ENCODE measurements around the gene WBP1.
"Not testable (repeated sequence)": the region's sequence is repeated elsewhere in the genome, so short reads cannot be mapped to it uniquely, and the experiment has no call there.

Gene WBP1

DNA sequence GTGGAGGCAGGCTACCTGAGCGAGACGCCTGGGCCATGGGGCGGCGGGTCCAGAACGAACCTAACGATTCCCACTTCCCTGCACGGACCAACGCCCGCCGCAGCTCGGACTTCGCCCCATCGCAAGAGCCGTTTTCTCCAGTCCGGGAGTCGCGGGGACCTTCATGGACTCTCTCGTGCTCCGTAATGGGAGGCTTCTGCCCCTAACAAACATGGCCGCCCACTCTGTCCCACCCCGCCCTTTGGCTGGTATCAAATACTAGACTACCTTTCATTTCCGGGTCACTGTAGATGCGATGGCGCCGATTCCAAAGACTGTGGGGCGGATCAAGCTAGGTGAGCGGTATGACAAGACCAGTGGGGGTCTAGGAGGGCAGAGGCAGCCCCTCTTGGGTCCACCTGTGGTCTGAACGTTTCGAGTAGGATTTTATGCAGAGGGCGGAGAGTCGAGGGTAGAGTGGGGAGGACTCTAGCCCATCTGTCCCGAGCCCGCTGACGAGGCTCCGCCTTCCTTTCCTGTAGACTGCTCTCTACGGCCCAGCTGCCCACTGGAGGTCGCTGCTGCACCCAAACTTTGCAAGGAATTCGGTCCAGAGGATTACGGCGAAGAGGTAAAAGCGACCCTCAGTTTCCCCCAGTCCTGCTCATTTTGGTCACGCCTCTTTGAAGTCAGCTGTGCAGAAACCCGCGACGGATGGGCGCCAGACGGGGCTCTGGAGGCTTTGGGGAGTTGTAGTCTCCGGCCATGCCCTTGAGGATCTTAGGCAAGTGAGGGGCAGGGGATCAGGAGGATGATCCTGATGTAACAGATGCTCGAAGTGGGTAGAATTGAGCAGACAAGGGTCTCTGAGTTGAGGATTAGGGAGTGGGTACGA, 24.8 kb downstream of the WBP1 start, which contains the start of the genes CCDC142 and TTC31:
Gene CCDC142 (minus strand): TSS at position 198 of the 874 bp plus-strand sequence. CDS start 161 bp downstream, at position 37.
Gene TTC31 (plus strand): TSS at position 281 of the 874 bp plus-strand sequence. CDS start 15 bp downstream, at position 296.
- peak; percentile 98 for DNase-seq

DNA sequence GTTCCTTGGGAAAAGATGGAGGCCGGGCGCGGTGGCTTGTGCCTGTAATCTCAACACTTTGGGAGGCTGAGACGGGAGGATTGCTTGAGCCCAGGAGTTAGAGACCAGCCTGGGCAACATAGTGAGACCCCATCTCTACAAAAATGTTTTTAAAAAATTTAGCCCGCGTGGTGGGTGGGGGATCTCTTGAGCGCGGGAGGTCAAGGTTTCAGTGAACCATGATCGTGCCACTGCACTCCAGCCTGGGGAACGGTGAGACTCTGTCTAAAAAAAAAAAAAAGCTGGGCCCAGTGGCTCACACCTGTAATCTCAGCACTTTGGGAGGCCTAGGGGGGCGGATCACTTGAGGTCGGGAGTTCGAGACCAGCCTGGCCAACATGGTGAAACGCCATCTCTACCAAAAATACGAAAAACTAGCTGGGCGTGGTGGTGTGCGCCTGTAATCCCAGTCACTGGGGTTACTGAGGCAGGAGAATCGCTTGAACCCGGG, 25.5 kb downstream of the WBP1 start:
- DNase-seq, result not testable (repeated sequence)

DNA sequence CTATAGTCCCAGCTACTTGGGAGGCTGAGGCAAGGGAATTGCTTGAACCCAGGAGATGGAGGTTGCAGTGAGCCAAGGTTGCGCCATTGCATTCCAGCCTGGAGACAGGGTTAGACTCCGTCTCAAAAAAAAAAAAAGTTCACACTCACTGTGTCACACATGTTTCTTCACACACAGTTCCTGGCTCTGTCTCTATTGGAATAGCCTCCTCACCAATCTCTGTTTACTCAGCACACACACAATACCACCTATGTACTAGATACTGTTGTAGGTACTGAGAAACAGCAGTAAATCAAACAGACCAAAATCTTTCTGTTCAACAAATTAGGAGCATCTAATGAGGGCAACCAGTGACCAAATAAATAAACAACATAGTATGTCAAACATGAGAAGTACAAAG, 27.9 kb downstream of the WBP1 start:
- DNase-seq, result no peak

DNA sequence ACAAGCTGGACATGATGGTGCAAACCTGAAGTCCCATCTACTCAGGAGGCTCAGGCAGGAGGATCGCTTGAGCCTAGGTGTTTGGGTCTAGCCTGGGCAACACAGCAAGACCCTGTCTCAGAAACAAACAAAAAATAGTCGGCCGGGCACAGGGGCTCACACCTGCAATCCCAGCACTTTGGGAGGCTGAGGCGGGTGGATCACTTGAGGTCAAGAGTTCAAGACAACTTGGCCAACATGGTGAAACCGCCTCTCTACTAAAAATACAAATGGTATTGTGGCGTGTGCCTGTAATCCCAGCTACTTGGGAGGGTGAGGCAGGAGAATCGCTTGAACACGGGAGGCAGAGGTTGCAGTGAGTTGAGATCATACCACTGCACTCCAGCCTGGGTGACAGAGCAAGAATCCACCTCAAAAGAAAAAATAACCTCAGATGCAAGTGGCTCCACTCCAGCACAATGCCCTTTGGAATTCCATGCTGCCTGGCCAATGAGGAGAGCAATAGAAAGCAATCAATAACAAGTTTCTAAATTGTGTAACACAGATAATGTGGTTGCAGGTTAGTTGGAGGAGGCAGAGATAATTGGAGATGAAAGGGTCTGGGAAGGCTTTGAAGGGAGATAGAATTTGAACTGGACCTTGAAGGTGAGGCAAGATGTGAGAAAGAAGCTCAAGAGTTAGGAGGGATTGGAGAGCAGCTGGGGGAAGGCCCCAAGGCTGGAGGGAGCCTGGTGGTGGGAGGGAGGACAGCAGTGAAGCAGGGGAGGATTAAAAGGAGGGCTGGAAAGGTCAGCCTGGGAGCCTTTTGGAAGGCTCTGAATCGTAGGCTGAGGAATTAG, 30.6 kb downstream of the WBP1 start:
- no peak for DNase-seq

DNA sequence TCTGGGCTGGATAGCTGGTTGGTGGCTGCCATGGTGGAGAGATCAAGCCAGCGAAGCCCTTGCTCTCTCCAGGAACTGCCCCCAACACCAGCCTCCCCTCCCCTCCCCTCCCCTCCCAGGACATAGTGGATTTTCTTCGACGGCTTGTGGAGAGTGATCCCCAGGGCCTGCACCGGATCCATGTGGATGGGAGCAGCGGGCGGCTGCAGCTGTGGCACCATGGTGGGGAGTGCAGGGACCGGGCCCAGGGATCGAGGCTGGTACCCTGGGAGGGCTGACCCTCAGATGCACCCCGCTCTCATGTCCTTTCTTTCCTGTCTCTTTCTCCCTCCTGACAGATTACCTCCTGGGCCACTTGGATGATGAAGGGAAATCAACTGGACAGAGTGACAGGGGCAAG, 31.7 kb downstream of the WBP1 start:
- no peak for DNase-seq

DNA sequence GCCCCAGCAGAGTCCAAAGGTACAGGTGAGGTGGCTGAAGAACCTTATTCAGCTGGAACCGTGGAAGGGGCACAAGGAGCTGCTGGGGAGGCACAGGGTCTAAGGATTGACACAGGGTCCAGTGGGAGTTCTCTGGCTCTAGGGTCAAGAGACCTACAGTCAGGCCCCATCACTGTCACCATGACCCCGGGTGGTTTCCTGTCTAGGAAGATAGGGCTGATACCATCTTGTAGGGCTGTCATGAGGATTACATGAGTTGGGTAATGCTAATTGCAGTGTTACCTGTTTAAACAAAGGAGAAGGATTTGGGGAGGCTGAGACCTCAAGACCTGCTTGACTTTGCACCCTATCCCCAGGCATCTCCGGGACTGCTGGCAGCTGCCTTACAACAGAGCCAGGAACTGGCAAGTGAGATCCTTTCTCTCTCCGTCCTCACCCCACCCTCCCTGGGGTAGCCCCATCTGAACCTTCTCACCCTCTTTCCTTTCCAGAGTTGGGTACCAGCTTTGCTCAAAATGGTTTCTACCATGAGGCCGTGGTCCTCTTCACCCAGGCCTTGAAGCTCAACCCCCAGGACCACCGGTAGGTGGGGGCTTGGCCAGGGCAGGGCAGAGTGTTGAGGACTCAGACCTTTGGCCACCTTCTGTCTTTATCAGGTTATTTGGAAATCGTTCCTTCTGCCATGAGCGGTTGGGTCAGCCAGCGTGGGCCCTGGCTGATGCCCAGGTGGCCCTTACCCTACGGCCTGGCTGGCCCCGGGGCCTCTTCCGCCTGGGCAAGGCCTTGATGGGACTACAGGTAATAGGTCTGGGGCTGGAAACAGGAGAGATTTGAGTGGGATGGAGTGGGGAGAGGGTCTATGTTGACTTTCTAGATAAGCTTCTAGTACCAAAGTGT, 33.7 kb downstream of the WBP1 start:
- no peak for DNase-seq

DNA sequence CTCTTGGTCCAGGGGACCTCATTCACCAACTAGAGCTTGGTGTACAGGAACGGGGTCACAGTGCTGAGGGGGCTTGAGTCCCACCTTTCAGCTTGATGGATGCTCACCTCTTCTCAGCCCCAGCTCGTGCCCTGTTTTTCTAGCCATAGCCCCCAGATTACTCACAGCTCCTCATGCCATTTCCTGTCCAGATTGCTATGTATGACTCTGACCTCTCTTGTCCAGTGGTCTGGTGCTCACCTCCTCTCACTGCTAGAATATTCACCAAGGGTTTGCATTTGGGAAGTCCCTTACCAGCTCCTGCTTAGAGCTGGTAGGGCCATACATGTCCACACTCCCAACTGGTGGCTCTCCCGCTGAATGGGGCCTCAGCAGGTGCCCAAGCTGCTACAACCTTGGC, 35.3 kb downstream of the WBP1 start:
- DNase-seq, result no peak

DNA sequence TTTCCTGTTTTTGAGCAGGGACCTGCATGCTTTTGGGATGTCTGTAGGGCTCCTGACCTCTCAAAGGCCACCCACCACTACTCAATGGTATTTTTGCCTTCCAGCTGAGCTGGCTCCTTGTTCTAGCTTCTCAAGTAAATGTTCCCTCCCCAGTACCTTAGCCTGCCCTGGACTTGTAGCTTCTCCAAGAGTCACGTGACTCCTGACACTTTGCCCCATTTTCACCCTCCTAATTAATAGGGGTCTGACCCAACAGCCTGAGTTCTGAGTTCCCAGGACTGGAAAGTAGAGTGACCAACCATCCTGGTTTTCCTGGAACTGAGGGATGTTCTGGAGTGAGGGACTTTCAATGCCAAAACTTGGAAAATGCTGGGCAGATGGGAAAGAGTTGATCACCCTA, 37.2 kb downstream of the WBP1 start:
- no peak for DNase-seq

DNA sequence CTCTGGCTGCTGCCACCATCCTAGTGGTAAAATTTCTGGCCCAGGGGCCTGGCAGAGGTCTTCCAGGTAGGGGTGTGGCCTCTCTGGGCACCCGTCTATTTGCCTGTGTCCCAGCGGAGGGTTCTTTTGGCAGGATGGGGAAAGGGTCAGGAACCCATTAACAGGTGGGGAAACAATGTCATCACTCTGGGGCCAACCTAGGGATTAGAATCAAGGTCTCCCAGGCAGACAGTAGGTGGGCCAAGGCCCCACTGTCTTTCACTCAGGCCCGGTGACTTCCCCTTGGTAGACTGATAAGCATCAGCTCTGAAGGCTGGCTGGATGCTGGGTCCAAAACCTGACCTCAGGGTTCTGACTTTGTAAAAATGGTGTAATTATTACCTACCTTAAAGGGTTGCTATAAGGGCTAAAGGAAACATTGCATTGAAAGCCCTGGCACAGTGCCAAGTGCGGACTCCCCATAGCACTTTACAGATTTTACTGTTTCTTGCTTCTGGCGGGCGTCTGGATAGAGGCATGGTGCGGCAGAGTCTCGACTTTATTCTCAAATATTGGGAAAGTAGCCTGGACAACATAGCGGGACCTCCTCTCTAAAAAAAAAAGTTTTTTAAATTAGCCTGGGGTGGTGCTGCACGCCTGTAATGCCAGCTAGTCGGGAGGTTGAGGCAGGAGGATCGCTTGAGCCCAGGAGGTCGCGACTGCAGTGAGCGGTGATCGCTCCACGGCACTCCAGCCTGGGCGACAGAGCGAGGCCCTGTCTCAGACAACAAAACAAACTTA, 38.9 kb downstream of the WBP1 start:
- DNase-seq, result no peak

DNA sequence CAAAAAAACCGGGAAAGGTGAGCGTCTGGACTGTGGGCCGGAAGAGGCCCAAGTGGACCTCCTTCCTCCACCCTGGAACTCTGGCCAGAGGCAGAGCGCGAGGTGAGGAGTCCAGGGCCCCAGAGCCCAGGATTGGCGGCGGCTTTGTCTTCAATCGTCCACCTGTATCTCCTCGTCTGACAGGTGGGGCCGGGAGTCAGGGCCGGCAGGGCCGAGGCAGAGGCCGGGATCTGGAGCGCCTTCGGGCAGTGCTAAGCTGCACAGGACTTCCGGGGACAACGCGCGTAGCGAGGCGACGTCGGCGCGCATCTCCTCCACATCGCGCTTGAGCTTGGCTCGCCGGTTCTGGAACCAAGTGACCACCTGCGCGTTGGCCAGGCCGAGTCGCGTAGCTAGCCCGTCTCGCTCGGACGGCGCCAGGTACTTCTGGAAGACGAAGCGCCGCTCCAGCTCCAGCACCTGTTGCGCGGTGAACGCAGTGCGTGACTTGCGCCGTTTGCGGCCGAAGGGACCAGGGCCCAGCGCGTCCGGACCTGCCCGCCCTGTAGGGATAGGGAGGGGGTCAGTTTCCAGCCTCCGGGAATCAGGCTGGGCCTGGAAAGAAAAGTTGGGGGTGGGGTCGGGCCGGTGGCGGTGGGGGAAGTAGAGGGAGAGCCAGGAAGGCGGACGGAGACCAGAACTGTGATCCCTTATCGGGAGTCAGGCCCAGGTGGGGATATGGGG, 39.7 kb downstream of the WBP1 start:
- DNase-seq, result peak; percentile 37

DNA sequence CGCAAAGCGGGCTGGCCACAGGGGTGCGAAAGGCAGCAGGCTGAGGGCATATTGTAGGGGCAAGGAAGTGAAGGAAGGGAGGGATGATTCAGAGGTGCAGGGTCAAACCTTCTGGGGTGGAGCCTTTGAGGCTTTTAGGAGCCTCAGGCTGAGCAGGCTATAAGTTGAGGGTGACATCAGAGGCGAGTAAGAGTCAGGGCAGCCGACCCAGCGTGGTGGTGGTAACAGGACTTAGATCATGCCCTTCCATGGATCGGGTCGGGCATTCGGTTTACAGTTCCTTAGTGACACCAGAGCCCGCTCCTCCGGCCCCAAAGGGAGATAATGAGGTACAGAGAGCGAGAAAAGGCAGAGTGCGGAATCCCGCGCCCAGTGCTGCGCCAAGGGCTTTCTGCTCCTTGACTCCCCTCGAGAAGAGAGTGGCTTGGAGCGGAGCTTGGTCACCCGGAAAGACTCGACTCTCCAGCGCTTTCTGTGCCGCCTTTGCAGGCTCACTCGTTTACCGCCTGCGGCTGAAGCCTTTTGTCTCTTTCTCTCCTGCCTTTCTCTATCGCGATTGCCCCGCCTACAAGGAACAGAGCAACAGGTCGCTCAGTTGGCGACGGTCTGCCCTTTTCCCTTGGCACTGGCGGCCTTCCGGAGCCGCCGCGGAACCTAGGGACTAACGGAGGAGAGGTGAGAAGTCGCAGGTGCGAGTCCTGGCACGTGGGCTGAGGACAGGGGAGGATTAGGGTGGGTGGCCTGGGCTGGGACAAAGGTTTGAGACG, 40.4 kb downstream of the WBP1 start:
- no peak for DNase-seq

DNA sequence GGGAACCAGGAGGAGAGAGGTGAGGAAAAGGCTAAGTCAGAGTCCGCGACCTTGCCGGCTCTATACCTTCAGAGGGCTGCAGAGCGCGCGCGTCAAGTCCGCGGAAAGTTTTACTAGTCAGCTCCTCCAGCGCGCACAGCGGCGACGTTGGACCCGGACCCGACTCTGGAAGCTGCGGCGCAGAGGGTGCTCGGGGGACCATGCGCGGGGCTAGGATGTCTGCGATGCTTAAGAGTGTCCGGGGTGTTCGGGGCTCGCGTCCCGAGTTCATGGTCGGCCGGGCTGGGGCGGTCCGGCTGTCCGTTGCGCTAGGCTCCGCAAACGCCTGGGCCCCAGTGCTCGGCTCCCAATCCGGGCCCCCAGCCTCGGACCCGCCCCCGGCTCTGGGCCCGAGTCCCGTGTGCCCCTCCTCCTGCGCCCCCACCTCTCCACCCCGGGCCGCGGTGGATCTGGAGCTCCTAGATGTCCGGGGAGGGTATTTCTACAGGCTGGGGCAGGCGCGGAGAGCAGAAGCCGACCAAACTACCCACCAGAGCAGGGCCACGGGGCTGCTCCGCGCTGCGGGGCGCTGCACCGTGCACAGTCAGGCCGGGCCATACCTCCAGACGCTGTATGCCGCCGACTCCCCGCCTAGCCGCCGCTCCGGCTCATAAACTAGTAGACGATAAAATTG, 41.2 kb downstream of the WBP1 start, which contains the start of gene LBX2:
Gene LBX2 (minus strand): TSS at position 337 of the 673 bp plus-strand sequence. CDS start 66 bp downstream, at position 271.
- no peak for DNase-seq

DNA sequence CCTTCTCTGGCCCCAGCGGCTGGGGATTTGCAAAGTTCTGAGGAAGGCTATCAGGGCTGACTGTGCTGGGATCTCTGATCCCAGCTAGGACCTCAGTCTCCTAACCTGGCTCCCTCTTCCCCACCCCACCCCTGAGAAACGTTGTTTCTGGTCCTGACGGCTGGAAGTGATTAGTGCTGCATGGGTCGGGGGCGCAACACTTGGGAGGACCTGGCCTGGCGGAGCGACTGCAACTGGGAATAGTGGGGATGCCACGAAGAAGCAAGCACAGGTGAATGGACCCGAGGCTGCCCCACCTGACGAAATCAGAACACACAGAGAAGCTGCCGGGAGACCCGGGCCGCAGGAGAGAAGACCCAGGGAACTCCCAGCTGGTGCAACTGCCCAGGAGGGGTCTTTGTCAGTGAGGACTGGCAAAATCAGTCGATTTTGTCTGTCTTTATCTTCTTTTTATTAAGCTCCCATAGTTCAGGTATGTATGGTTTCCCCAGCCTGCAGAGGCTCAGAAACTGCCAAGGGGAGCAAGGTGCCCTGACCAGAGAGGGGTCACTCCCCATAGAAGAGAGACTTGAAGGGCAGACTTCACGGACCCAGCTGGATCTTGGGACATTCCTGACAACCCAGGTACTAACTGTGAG, 41.8 kb downstream of the WBP1 start:
- DNase-seq, result no peak

DNA sequence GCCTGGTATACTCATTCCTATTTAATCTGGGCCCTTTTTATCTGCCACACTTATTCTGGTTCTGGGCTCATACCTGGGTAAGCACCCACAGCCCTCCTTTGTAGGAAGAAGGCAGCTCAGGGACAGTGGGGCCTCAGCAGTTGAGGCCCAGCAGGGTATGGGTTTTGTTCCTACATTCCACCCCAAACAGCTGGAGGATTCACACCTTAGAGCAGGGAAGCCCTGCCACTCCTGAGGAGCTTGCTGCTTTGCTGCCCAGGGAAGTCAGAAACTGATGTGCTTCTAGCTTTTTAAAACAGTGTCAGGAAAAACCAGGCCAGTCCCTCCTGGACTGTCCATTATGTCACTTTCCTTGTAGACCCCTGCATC, 42.3 kb downstream of the WBP1 start:
- DNase-seq, result no peak

DNA sequence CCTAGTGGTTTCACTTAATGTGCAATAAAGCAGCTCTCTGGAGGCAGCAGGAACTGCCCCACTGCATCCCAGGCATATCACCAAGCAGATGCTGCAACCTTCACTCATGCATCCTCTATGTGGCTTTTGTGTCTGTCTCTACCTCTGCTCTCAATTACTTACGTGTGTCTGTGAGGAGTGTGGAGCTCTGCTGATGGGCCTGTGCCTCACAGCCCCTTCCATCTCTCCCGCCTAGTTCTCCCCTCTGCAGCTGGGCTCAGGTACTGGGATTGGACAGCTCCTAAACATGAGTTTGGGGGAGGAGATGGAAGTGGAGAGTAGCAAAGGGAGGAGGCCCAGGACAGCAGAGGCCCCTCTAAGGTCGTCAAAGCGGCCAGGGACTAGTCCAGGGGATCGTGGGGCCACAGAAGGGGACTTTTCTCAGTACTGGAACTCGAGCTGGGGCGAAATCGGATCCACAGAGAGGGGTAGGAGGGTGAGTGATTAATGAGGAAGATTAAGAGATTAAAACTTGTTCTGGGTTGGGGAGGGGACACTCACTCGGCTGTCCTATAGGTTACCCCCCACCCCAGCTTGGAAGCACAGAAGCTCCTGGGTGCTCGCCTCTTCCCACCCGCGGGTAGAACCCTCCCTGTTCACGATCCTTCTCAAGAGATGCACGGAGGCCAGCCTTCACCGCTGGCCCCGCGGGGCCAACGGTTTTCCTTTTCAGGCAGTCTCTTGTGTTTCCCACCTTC, 43.3 kb downstream of the WBP1 start:
- DNase-seq, result no peak

DNA sequence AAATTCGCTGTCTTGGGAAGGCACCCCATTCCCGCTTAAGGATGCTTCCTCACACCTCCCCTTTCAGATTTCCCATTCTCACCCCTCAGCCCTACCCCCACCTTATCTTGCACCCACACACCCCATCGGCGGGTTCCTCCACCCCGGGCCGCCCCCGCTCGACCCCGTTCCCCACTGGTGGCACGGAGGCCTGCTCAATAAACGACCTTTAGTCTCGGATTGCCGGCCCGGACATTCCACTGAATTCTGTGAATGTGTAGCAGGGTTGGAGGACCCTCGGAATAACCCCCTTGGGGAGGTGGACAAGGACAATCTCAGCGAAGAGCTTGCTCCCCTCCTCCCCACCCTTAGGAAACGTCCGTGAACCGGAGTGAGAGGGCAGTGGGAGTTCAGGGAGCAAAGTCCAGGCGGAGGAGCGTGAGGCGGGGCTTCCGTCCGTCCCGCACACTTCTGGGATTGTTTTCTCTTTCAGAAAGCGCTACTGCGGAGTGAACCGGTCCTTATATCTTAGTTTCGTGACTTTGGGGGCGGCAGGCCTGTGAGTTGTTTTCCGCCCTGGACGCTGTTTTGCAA, 44.0 kb downstream of the WBP1 start:
- DNase-seq, result no peak

DNA sequence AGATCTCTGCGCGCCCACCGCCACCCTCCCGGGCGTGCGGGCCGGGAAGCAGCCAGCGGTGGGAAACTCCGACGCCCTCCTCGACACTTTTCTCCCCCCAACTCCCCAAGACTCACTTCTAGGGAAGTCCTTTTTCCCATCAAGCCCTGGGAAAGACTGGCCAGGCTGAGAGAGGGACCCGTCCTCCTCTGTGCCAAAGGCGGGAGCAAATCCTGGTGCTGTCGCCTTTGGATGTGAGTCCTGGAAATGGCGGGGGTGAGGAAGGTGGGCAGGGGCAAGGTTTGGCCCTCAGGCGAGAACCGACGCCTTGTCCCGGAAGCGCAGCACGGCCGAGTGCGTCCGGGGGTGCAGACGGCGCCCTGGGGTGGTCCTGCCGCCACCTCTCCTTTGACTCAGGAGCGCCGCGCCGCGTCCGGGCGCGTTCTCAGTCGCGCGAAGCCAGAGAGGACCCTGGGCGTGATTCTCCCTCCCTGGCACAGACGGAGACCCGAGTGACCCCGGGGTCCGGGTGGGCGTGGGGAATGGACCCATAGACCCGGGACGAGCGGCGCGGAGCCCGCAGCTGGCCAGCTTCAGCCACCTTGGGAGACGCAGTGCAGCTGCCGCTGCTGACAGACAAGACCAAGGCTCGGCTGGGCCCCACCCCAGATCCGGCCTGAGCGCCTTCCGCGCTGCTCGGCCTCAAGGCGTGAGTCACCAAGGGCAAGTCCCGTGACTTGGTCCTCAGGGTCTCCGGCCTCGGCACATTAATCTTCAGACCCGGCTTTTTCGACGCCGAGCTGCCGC, 44.7 kb downstream of the WBP1 start:
- DNase-seq, result no peak
